GM21717 (cell line): ENCODE results near the gene MPO.
A peak's percentile ranks its signal among the peaks of the same experiment; 100 is the strongest.

Experiments used
- ATAC-seq: cut with Tn5 transposase; IDR thresholded peaks from one replicate; pipeline ENCODE4 v1.9.1; 2021; ENCODE audit warnings: mild to moderate bottlenecking, moderate library complexity; ENCODE audit not compliant: unreplicated experiment

MPO gene

GRCh38 chr17:58280480-58281217, at the start of gene MPO:
TSS of gene MPO (minus strand) at chr17:58280935. CDS start at chr17:58280758, 177 bp downstream.
- ATAC-seq: no peak

- peak; percentile 13 for ATAC-seq
Measured at GRCh38 chr17:58329810-58330537, 49.2 kb upstream of the MPO start.

- ATAC-seq: peak; percentile 39
Measured at GRCh38 chr17:58329035-58329809, 48.5 kb upstream of the MPO start.

- no peak for ATAC-seq
Measured at GRCh38 chr17:58328195-58329034, 47.7 kb upstream of the MPO start, which contains the start of gene TSPOAP1. TSS of gene TSPOAP1 (minus strand) at chr17:58328795. CDS start at chr17:58327920, 875 bp downstream.

GRCh38 chr17:58327363-58328194, 46.8 kb upstream of the MPO start:
- no peak for ATAC-seq

GRCh38 chr17:58326609-58327362, 46.1 kb upstream of the MPO start:
- no peak for ATAC-seq

GRCh38 chr17:58325976-58326468, 45.3 kb upstream of the MPO start:
- no peak for ATAC-seq

- ATAC-seq: no peak
Measured at GRCh38 chr17:58325289-58325726, 44.6 kb upstream of the MPO start.

- no peak for ATAC-seq
Measured at GRCh38 chr17:58324409-58325288, 43.9 kb upstream of the MPO start.

- no peak for ATAC-seq
Measured at GRCh38 chr17:58324056-58324408, 43.3 kb upstream of the MPO start.

GRCh38 chr17:58323366-58324055, 42.8 kb upstream of the MPO start:
- ATAC-seq: no peak

GRCh38 chr17:58322581-58323185, 41.9 kb upstream of the MPO start:
- no peak for ATAC-seq

GRCh38 chr17:58321571-58322525, 41.1 kb upstream of the MPO start:
- no peak for ATAC-seq

- no peak for ATAC-seq
Measured at GRCh38 chr17:58320570-58321323, 40.0 kb upstream of the MPO start.

GRCh38 chr17:58320163-58320558, 39.4 kb upstream of the MPO start:
- ATAC-seq: no peak
